ENCODE results near the gene GLMN.

The GLMN gene, protein sequence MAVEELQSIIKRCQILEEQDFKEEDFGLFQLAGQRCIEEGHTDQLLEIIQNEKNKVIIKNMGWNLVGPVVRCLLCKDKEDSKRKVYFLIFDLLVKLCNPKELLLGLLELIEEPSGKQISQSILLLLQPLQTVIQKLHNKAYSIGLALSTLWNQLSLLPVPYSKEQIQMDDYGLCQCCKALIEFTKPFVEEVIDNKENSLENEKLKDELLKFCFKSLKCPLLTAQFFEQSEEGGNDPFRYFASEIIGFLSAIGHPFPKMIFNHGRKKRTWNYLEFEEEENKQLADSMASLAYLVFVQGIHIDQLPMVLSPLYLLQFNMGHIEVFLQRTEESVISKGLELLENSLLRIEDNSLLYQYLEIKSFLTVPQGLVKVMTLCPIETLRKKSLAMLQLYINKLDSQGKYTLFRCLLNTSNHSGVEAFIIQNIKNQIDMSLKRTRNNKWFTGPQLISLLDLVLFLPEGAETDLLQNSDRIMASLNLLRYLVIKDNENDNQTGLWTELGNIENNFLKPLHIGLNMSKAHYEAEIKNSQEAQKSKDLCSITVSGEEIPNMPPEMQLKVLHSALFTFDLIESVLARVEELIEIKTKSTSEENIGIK

DNA sequence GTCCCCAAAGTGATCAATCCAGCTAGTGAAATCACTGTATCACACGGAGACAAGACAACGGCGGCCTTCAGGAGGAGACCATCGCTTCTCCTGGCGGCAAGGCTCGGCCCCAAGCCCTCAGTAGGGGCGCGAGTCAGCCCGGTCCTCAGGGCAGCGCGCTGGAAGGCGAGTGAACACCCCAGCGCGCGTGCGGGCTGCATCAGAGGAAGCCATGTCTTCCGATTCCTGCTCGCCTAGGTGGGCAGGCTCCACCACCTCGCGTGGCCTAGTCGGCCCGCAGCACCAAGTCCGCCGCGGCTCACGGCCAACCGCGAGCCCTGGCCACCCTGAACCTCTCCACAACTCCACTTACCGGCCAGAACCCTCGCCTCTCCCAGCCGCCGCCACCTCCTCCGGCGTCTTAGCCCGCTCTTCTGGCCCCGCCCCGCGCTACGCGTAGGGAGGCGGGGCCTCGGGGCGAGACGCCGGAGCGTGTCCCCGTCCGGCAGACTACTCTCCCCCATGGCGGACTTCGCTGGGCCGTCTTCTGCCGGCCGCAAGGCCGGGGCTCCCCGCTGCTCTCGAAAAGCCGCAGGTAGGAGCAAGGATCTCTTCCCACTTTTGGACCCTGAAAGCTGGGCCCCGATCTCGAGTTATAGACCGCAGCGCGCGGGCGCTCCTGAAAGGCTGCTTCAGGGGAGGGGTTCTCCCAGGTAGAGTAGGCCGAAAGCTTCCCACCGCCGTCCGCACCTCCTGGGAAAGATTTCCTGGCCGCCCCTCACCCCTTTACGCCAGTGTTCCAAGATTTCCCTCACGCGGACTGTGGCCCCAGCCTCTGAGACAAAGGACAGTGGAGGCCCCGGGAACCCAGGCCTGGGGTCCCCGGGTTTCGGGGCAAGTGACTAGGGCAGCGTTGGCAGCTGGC, at the start of gene GLMN, which contains the start of gene RPAP2:
Gene GLMN (minus strand): TSS at position 415 of the 904 bp plus-strand sequence. CDS start 988 bp downstream, outside the sequence.
Gene RPAP2 (plus strand): TSS at position 487 of the 904 bp plus-strand sequence. CDS start 15 bp downstream, at position 502.
- DNase-seq = peak; percentile 82

DNA sequence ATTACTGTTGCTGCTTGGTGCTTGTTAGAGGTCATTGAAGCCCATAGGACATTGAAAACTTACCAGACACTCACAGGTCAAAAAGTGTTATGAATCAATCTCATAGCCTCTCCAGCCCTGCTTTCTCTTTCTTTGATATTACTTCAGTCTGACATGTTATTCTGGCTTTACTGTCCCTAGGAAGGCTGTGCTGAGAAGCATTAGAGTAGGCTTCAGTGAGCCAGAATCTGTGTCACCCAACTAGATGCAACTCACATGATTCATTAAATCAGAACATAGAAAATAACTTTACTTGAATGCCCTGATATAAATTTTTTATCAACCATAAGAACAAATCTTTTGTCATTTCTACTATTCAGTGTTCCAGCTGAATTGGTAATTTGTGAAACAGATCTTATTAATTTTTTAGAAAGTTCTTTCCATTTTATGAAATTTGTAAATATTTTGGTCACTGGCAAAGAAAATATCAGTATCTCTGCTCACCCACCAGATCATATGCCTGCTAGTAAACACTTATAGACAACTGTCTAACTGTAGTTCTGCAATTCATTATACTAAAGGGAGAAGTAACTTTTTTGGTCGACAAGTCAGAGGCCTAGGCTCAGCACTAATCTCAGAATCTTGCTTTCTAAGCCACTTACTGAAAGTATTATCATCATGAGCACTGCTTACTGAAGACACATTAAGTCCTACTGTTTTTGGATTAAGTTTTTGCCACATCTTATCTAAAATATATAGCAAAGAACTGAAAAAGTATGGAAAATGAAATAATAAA, 48.3 kb upstream of the GLMN start:
- no peak for DNase-seq

DNA sequence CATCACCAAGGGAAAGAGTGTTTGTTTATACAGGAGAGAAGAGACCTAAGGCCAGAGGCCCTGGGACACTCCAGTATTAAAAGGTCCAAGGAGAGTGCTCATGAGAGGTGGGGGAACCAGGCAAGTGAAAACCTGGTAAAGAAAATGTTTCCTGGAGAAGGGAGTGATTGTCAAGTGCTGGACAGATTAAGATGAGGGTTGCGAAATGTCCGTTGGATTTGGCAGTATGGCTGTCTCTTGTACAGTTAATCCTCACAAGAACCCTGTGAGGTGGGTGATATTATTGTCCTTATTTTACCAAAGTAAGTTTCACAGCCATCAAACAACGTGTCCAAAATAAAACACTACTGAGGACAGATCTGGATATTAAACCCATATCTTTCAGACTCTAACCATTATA, 44.3 kb upstream of the GLMN start:
- no peak for DNase-seq

DNA sequence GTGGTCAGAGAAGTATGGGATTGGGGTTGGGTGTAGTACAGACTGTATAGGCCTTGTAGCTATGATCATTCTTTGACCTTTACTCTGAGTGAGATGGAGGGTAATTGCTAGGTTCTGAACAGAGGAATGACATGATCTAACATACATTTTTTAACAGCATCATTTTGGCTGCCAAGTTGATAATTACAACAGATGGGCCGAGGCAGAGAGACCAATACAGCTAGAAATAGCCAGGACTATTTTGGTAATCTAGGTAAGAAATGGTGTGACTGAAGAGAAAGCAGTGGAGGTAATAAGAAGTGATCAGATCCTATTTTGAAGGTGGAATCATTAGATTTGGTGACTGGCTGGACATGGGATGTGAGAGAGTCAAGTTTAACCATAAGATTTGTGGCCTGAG, 43.6 kb upstream of the GLMN start:
- no peak for DNase-seq

DNA sequence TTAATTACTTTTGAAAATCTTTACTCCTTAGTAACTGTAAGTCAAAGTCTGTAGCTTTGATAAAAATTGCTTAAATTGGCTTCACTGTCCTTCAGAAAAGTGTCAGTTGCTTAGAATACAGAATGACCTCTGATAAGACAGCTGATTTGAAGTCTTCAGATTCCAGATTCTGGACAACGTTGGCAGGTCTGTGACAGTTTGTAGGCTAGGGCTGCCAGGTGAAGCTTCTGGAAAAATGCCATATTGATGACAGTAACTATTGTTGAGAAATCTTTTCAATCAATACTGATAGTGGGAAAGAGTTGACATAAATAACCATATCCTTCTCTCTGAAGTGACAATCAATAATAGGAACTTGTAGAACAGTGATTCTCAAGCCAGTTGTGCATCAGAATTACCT, 41.4 kb upstream of the GLMN start:
- no peak for DNase-seq

DNA sequence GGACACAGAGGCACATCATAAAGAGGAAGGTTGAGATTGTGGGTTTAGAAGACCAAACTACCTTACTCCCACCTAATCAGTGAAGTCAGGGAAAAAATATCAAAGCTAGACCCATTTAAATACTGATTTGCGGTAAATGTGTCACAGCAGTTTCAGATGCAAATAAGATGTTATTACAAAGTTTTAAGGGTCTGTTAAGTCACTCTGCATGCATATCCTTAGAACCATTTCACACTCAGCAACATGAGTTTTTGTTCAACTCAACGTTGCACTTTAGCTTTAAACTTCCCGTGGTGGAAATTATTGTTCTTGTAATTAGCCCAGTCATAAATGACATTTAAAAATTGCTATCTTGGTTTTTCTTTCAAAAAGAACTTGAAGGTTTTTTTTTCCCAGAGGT, 34.9 kb upstream of the GLMN start:
- no peak for DNase-seq

DNA sequence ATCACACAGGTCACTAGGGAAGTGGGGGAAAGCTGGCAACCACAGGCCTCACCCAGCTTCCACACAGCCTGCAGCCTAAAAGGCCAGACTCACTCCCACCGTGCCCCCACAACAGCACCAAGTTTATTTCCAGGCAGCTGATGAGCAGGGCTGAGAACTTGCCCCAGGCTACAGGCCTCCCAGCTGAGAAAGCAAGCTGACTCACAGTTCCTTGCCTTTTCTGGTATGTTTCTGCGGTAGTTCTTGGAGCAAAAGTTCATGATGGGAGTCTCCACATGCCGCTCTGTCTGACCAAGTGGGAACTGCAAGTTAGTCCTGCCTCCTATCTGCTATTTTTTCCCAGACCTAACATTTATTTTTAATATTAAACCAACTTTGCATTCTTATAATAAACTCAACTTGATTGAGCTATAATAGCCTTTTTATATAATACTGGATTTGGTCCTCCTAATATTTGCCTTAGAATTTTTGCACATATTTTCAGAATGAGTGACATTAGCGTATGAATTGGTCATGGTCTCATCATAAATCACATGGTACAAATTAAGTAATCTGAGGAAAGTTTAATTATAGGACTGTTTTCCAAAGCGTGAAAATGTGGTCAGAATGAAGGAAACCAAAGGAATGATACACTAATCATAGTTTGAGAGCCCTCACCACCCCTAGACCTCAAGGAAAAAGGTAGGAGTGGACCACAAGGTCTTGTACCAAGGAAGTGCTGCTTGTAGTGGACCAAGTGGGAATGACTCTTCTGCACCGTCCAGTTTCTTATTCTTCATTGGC, 30.8 kb upstream of the GLMN start:
- no peak for DNase-seq

DNA sequence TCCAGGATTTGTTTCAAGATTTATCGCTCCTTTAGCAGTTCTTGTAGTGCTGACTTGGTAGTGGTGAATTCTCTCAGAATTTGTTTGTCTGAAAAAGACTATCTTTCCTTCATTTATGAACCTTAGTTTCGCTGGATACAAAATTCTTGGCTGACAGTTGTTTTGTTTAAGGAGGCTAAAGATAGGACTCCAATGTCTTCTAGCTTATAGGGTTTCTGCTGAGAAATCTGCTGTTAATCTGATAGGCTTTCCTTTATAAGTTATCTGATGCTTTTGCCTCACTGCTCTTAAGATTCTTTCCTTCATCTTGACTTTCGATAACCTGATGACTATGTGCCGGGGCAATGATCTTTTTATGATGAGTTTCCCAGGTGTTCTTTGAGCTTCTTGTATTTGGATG, 29.0 kb upstream of the GLMN start:
- DNase-seq = no peak

DNA sequence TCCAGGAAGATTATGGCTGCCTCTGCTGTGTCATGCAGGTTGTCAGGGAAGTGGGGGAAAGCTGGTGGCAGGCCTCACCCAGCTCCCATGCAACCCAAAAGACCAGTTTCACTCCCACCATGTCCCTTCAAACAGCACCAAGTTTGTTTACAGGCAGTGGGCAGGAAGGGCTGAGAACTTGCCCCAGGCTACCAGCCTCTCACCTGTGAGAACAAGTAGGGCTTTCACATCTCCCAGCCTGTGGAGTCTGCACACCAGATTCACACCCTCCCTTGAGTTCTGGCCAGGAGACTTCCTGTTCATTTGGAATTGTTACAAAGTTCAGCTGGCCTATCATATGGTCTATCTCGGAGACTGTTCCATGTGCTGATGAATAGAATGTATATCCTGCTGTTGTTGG, 27.9 kb upstream of the GLMN start:
- no peak for DNase-seq

DNA sequence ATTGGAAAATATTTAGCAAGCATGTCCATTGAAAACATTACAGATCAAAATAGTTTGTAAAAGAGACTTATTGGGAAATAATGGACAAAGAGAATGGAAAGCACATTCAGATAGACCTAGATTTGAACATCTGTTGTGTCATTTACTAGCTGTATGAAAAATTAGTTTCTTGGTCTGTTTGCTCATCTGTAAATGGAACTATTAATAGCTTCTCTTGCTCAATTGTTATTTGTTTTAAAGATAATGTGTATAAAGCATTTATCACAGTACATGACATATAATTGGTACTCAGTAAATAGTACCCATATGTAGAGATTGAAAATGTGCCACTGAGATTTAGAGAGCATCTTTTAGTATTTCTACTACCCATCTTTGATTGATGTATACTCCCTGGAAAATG, 26.0 kb upstream of the GLMN start:
- no peak for DNase-seq

DNA sequence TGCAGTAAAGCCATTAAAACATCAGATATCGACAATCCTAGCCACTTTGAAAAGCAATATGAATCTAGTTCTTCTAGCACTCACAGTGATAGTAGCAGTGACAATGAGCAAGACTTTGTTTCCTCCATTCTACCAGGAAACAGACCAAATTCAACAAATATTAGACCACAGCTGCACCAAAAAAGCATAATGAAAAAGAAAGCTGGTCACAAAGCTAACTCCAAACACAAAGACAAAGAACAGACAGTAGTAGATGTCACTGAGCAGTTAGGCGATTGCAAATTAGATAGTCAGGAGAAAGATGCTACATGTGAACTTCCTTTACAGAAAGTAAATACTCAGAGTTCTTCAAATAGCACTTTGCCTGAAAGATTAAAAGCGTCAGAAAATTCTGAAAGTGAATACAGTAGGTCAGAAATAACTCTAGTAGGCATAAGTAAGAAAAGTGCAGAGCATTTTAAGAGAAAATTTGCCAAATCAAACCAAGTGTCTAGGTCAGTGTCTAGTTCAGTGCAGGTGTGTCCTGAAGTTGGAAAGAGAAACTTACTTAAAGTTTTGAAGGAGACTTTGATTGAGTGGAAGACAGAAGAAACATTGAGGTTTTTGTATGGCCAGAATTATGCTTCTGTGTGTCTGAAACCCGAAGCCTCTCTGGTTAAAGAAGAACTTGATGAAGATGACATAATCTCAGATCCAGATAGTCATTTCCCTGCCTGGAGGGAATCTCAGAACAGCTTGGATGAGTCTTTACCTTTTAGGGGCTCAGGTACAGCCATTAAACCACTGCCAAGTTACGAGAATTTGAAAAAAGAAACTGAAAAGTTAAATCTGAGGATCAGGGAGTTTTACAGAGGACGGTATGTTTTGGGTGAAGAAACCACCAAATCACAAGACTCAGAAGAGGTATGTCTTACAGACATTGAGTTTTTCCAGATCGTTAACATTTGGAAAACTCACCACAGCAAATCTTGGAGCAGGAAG, 25.0 kb upstream of the GLMN start:
- no peak for DNase-seq

DNA sequence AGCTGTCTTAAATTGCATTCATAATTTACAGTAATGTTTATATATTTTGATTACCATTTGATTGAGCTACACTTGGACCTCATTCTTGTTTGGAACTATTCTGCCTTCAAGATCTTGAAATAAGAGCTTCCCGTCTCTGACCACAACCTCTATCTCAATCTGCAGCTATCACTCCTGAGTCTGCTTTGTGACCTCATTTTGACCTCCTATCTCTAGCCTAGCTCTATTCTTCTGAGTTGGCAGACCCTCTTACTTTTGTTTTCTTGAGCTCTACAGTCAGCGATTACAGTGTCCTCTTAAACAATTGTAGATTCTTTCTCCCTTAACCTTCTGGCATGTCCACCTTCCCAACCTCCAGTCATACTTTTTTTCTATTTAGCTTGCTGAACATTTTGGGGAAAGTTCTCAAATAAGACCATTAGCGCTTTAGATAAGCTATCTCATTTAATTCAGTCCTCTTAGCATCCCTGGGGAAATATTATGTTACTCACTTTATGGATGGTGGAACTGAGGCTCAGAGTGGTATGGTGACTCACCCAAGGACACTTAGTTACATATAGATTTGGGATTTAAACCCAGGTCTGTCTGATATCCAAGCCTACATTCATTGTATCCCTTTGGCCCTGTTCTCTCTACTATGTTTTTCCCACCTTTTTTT, 19.2 kb upstream of the GLMN start:
- DNase-seq = no peak

DNA sequence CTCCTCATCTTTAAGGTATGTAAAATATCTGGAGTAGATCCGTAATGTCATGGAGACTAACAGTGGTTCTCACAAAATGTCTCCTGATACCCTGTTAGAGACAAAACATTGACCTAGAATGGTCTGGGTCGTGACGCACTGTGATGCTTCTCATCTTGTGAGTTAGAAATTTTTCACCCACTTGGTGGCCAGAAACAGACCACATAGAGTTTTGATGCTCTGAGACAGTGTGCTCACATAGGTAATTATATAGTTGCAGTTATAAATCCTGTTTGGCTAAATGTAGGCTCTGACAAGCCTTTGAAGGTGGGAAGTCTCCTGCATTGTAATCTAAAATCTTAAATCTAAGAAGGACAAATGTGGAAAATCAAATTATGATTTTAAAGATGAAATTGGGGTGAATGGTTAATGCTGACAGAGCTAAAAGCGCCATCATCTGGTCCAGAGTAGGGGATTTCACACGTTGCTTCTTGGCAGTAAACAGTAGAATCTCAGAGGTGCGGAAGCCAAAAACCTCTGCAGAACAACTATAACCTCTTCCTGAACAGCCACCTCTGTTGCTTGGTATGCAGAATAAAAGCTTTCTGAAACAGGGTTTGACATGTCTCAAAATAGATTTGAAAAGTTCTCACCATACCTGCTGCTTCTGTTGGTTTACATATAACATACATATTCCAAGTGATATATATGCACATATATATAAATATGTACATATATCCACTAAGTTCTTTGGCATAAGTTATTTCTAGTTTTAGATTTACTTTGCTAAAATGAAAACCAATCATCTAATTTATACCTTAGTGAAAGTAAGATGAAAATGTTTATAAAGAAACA, 17.2 kb upstream of the GLMN start:
- peak; percentile 46 for DNase-seq

DNA sequence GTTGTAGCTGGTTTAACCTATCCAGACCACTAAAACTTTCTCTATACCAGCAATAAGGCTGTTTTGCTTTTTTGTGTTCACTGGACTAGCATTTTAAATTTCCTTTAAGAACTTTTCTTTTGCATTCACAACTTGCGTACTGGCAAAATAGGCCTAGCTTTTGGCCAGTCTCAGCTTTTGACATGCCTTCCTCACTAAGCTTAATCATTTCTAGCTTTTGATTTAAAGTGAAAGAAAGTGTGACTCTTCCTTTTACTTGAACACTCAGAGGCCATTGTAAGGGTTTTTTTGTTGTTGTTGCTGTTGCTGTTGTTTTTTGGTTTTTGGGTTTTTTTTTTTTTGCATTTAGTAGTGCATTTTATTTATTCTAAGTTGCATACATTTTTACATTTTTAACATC, 15.2 kb upstream of the GLMN start:
- no peak for DNase-seq

DNA sequence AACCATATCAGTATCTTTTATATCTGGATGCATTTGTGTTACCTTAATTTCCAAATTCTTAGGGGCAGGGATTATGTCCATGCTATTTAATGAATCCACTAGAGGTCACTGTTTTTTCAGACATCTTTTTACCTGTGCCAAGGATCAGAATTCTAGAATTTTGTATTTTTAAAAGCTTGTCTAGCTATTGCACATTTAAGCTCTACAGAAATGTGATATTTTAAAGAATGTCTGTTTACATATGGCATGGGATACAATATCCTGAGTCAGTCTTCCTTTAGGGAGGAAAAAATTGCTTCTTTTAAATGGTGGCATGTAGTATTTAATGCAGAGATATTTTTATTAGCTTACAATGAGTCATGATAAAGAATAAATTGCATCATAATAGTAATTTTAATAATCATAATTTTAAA, 11.4 kb upstream of the GLMN start:
- DNase-seq = no peak

DNA sequence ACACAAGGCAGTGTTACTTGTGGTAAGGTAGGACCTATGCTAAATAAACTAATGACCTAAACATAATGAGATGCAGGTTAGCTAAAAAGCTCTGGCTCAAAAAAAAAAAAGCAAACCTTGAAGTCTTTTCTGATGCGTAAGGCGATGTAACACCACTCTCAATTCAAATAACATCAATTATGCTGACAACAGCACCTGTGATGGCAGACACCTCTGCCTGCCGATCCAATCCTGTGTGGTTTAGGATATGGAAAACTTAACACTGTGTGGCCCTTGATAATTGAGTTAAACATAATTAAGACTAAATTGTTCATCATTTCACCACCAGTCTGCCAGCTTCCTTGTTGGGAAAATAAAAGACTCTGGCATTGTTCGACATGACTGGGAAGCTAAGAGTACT, 9.2 kb upstream of the GLMN start:
- no peak for DNase-seq

DNA sequence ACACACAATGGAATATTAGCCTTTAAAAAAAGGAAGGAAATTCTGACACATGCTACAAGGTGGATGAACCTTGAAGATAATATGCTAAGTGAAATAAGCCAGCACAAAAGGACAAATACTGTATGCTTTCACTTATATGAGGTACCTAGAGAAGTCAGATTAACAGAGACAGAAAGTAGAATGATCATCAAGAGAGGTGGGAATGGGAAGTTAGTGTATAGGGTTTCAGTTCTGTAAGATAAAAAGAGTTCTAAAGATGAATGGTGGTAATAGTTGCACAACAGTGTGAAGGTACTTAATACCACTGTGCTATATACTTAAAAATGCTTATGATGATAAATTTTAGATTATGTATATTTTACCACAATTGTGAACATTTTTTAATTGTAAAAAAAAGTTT, 7.2 kb upstream of the GLMN start:
- DNase-seq = no peak

DNA sequence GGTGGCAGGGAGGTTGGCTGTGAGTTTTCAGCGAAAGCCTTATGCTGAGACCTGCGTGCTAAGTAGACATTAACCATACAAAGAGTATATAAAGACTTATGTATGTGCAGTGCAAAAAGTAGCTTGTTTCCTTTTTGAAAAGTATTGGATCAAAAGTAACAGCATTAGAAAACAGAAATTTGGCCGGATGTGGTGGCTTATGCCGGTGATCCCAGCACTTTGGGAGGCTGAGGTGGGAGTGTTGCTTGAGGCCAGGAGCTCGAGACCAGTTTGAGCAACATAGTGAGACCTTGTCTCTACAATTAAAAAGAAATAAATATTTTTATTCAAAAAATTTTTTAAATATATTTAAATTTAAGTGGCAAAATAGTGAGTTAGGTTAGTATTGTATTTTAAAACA, 2.2 kb upstream of the GLMN start:
- no peak for DNase-seq
